SH-SY5Y (cell line): Measurements from ENCODE around the gene INO80D.

Source experiments
- GATA2 ChIP-seq: IDR thresholded peaks from 2 replicates; pipeline ENCODE4 v1.6.1; 2011; ENCODE audit warnings: mild to moderate bottlenecking, low read depth, low read length
- GATA3 ChIP-seq: IDR thresholded peaks from 2 replicates; pipeline ENCODE4 v1.6.1; 2011; ENCODE audit warnings: low read depth, mild to moderate bottlenecking, low read length, moderate library complexity

DNA sequence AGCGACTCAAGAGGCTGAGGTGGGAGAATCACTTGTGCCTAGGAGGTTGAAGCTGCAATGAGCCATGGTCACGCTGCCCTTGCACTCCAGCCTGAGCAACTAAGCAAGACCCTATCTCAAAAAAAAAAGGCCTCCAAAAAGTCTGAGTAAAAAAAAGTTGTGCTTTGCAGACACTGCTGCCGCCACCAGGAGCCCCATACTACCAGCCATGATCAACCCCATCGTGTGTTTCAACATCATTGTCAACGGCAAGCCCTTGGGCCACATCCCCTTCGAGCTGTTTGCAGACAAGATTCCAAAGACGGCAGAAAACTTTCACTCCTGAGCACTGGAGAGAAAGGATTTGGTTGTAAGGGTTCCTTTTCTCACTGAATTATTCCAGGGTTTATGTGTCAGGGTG, 137.1 kb downstream of the INO80D start:
- no peak for TF ChIP-seq GATA3
- no peak for TF ChIP-seq GATA2
